HepG2 (cell line): ENCODE results near the gene NFS1. TPM values are rescaled to one million over a fixed set of nuclear protein-coding genes. Genes with fewer than 3 reads are reported as not detected.
A peak's percentile ranks its signal among the peaks of the same experiment; 100 is the strongest.
"Not testable (repeated sequence)": the region's sequence is repeated elsewhere in the genome, so short reads cannot be mapped to it uniquely, and the experiment has no call there.

ENCODE experiments used
- ATAC-seq: fragments of 200-7000 bp; cut with Tn5 transposase; 3 replicates; pipeline ENCODE4 v1.9.1; 2020; ENCODE audit warnings: mild to moderate bottlenecking, moderate library complexity
- BruUV-seq: library from RNA; stranded (reverse); fragments of 400-500 nt; replicated peaks from 2 replicates; lab custom pipeline; 2021; lab: Mats Ljungman, UMichigan
- CTCF ChIA-PET: fragments of 300-600 bp; formaldehyde crosslinking; extraction: SDS; loops from one replicate; lab custom pipeline; 2021; ENCODE audit warnings: low total read pairs, inconsistent platforms, low intra/inter-chr PET ratio; lab: Yijun Ruan, JAX
- POLR2A ChIA-PET: fragments of 350-600 bp; sonication (Branson Sonifier 250); formaldehyde crosslinking; loops from one replicate; lab custom pipeline; 2020; ENCODE audit warnings: antibody characterized with exemption, inconsistent platforms; lab: Yijun Ruan, JAX
- DNase-seq: peaks from one replicate; pipeline ENCODE4 v3.0.0-alpha.2; 2015; ENCODE audit warnings: low spot score
- FAIRE-seq: peaks from 3 replicates; lab custom pipeline; 2011; peaks lifted over from hg19 to GRCh38; lab: Jason Lieb, UNC
- H2AFZ ChIP-seq: one replicate; pipeline ENCODE4 v1.6.1; 2011; ENCODE audit warnings: low read length, inconsistent platforms
- H3K27ac ChIP-seq: fragments of 300-600 bp; 3 replicates; pipeline ENCODE4 v1.8.0; 2011; ENCODE audit warnings: mixed run types, mild to moderate bottlenecking, mixed read lengths, low read length, inconsistent platforms; ENCODE audit not compliant: insufficient read depth; ENCODE audit errors: extremely low read length
- H3K27me3 ChIP-seq, 2 experiments: fragments of 200-600 bp in 1 of 2; 2 replicates in 1 of 2; 3 replicates in 1 of 2; pipeline versions ENCODE4 v1.6.0 to v1.8.0; 2011; ENCODE audit warnings: low read length in 2 of 2, mild to moderate bottlenecking in 2 of 2, moderate library complexity in 2 of 2, inconsistent platforms in 1 of 2; ENCODE audit not compliant: insufficient read depth in 2 of 2, control insufficient read depth in 1 of 2
- H3K36me3 ChIP-seq, 2 experiments: fragments of 200-600 bp in 1 of 2; replicated peaks in 1 of 2; 2 replicates in 1 of 2; 3 replicates in 1 of 2; pipeline versions ENCODE4 v1.5.1 to v1.8.0; 2011; ENCODE audit warnings: low read length in 2 of 2, inconsistent platforms in 1 of 2; ENCODE audit not compliant: insufficient read depth in 2 of 2, control insufficient read depth in 1 of 2
- H3K4me1 ChIP-seq: 2 replicates; pipeline ENCODE4 v1.5.1; 2012; ENCODE audit warnings: low read length, inconsistent platforms; ENCODE audit not compliant: insufficient read depth
- H3K4me2 ChIP-seq: 2 replicates; pipeline ENCODE4 v1.6.0; 2011; ENCODE audit warnings: low read depth, low read length, inconsistent platforms
- H3K4me3 ChIP-seq, 3 experiments: fragments of 200-600 bp in 1 of 3; sonication (generic), shearing (Covaris generic) in 1 of 3; replicated peaks in 1 of 3; 2 replicates each; pipeline ENCODE4 v1.5.1; 2011 to 2016; ENCODE audit warnings: low read length in 3 of 3, inconsistent platforms in 2 of 3, low read depth in 2 of 3, mild to moderate bottlenecking in 2 of 3, control low read depth in 1 of 3, mixed read lengths in 1 of 3; ENCODE audit not compliant: insufficient read depth in 1 of 3
- H3K79me2 ChIP-seq: one replicate; pipeline ENCODE4 v1.6.1; 2011; ENCODE audit warnings: low read length, inconsistent platforms; ENCODE audit not compliant: insufficient read depth
- H3K9ac ChIP-seq: 2 replicates; pipeline ENCODE4 v1.6.0; 2011; ENCODE audit warnings: mild to moderate bottlenecking, low read depth, low read length, inconsistent platforms; ENCODE audit not compliant: insufficient read depth
- H3K9me3 ChIP-seq: 2 replicates; pipeline ENCODE4 v1.5.1; 2012; ENCODE audit warnings: mild to moderate bottlenecking, low read length
- H4K20me1 ChIP-seq: 2 replicates; pipeline ENCODE4 v1.6.0; 2011; ENCODE audit warnings: inconsistent platforms, mild to moderate bottlenecking, low read length, moderate library complexity; ENCODE audit not compliant: insufficient read depth
- AGO2 ChIP-seq: fragments of 200-400 bp; formaldehyde crosslinking; optimal IDR thresholded peaks from 2 replicates; pipeline ENCODE3; 2017; ENCODE audit warnings: mild to moderate bottlenecking, low read depth, low read length, moderate library complexity
- ATF7-NPFF ChIP-seq: sonication (generic); formaldehyde crosslinking; IDR thresholded peaks from 2 replicates; pipeline ENCODE4 v1.8.1; 2023; ENCODE audit warnings: mild to moderate bottlenecking, low read depth, missing genetic modification reagents, moderate library complexity
- CC2D1A ChIP-seq: sonication (generic); formaldehyde crosslinking; IDR thresholded peaks from 2 replicates; pipeline ENCODE4 v1.8.1; 2023; ENCODE audit warnings: mild to moderate bottlenecking, missing genetic modification reagents
- HNF4G ChIP-seq, 2 experiments: sonication (generic) in 1 of 2; formaldehyde crosslinking in 1 of 2; IDR thresholded peaks; 2 replicates each; pipeline versions ENCODE4 v1.4.0 to v1.6.1; 2011 to 2020; ENCODE audit warnings: borderline replicate concordance in 2 of 2, low read depth in 2 of 2, mild to moderate bottlenecking in 2 of 2, low read length in 1 of 2, missing genetic modification reagents in 1 of 2, moderate library complexity in 1 of 2
- PAF1 ChIP-seq: IDR thresholded peaks from 2 replicates; pipeline ENCODE4 v1.6.1; 2016; ENCODE audit warnings: missing genetic modification reagents, missing compliant biosample characterization
- POLR2AphosphoS2 ChIP-seq: IDR thresholded peaks from 2 replicates; pipeline ENCODE4 v1.6.1; 2011; ENCODE audit warnings: low read depth, low read length, improper control_type of control experiment
- POLR2G ChIP-seq: fragments of 200-400 bp; formaldehyde crosslinking; IDR thresholded peaks from 2 replicates; pipeline ENCODE4 v1.6.1; 2018; ENCODE audit warnings: mild to moderate bottlenecking, low read depth, low read length, moderate library complexity
- RBFOX2 ChIP-seq: fragments of 200-400 bp; formaldehyde crosslinking; IDR thresholded peaks from 2 replicates; pipeline ENCODE4 v1.6.1; 2017; ENCODE audit warnings: low read depth, mild to moderate bottlenecking, low read length
- RBM22 ChIP-seq: fragments of 200-400 bp; formaldehyde crosslinking; optimal IDR thresholded peaks from 2 replicates; pipeline ENCODE3; 2017; ENCODE audit warnings: mild to moderate bottlenecking, low read length, moderate library complexity
- SP5 ChIP-seq: IDR thresholded peaks from 2 replicates; pipeline ENCODE4 v1.6.1; 2016; ENCODE audit warnings: low read depth, borderline replicate concordance
- whole genome bisulfite sequencing: methylation state at CpG from one replicate; pipeline ENCODE4 v1.1.6; 2017; ENCODE audit warnings: low lambda C conversion rate; 5-methylcytosine and 5-hydroxymethylcytosine counted together
- in situ Hi-C: cut with HindIII; loops from 2 replicates; pipeline ENCODE4 v1.10.0; 2017; ENCODE audit warnings: low pct_unique_long_range_greater_than_20kb; ENCODE audit not compliant: extremely low pct_ligation_motif_present
- intact Hi-C: fragments of 100-400 bp; cut with micrococcal nuclease; formaldehyde crosslinking; loops from one replicate; pipeline ENCODE4 v1.10.0; 2022; ENCODE audit not compliant: unreplicated experiment
- polyA plus RNA-seq, 8 experiments: library from polyadenylated mRNA; depleted of rRNA in 3 of 8; stranded (reverse) in 7 of 8; unstranded in 1 of 8; fragments of >200 nt; fragmentation: Illumina TruSeq in 4 of 8; extraction: Trizol in 4 of 8; gene quantifications; 2 replicates each; pipeline versions ENCODE4 v1.2.1 to v1.2.3, GENCODE V29; 2011 to 2016; ENCODE audit warnings: low read depth in 4 of 8, missing spikeins in 1 of 8, mixed read lengths in 1 of 8; ENCODE audit not compliant: insufficient read depth in 1 of 8
- total RNA-seq, 5 experiments: library from RNA; depleted of rRNA; stranded (reverse); fragments of >200 nt; fragmentation: Illumina TruSeq; extraction: Trizol; gene quantifications; 2 replicates each; pipeline ENCODE4 v1.2.3, GENCODE V29; 2016; ENCODE audit warnings: low read depth in 1 of 5
- TF ChIP-seq, protein P1 (sequence below): sonication (generic); formaldehyde crosslinking; IDR thresholded peaks from 2 replicates; pipeline ENCODE4 v1.5.1; 2020; ENCODE audit warnings: missing genetic modification reagents, mild to moderate bottlenecking, borderline replicate concordance

The NFS1 gene
- total and polyA plus RNA-seq, 2 of the 13 experiments (the other 11 are each of a cell fraction or from before 2014, with no cell fraction given), result 65.9 to 88.1 TPM

DNA sequence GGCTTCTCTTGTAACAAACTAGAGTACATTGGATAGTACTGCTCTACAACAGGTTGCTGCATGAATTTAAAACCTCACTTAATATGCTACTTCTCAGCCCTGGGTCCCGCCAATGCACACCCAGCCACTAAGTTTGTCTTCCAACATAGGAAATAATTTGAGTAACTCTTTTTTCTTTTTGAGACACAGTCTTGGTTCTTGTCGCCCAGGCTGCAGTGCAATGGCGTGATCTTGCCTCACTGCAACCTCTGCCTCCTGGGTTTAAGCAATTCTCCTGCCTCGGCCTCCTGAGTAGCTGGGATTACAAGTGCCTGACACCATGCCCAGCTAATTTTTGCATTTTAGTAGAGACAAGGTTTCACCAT is 24.1 kb upstream of the NFS1 start:
- H2AFZ ChIP-seq; H3K4me3 ChIP-seq; BruUV-seq; H3K27me3 ChIP-seq; CTCF ChIA-PET; in situ Hi-C loops; H3K4me1 ChIP-seq; H3K9me3 ChIP-seq; H3K4me2 ChIP-seq; H3K9ac ChIP-seq; H3K27ac ChIP-seq; intact Hi-C loops; FAIRE-seq; DNase-seq; TF ChIP-seq HNF4G (IDR thresholded peaks at IDR 0.05; ENCODE audit: borderline replicate concordance, low read depth, low read length): not testable (repeated sequence)
- POLR2A ChIA-PET, result interaction anchor here (0.9 to 16.7 kb wide), 4 partner anchors 10 to 15 kb away, joined by 3 to 319 read pairs (median 5); partner anchors contain the start of genes NFS1 and ROMO1
- Histone ChIP-seq H3K36me3 (peaks cover 71 to 95% of the 10 kb centered on the region in 2 experiments), H3K79me2 (peaks cover 87% of the 10 kb centered on the region), H4K20me1 (peaks cover 97% of the 10 kb centered on the region)
- peak; percentile 57; the same call in 1 of the 2 replicates for TF ChIP-seq POLR2G
- peak; percentile 77 for TF ChIP-seq RBM22
- 0 out of 2 replicates have a peak, but pooled peaks have one; percentile 33 for TF ChIP-seq HNF4G (CRISPR knock-in tag; IDR thresholded peaks at IDR 0.05; ENCODE audit: borderline replicate concordance, low read depth)
- 0 out of 2 replicates have a peak, but pooled peaks have one; percentile 19 for TF ChIP-seq CC2D1A
- TF ChIP-seq, protein P1, sequence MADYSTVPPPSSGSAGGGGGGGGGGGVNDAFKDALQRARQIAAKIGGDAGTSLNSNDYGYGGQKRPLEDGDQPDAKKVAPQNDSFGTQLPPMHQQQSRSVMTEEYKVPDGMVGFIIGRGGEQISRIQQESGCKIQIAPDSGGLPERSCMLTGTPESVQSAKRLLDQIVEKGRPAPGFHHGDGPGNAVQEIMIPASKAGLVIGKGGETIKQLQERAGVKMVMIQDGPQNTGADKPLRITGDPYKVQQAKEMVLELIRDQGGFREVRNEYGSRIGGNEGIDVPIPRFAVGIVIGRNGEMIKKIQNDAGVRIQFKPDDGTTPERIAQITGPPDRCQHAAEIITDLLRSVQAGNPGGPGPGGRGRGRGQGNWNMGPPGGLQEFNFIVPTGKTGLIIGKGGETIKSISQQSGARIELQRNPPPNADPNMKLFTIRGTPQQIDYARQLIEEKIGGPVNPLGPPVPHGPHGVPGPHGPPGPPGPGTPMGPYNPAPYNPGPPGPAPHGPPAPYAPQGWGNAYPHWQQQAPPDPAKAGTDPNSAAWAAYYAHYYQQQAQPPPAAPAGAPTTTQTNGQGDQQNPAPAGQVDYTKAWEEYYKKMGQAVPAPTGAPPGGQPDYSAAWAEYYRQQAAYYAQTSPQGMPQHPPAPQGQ (CRISPR knock-in tag), result peak; percentile 8; the same call in 1 of the 2 replicates
- TF ChIP-seq AGO2, result peak; percentile 79
- TF ChIP-seq POLR2AphosphoS2, result 0 out of 2 replicates have a peak, but pooled peaks have one; percentile 91
- peak; percentile 53; the same call in 1 of the 2 replicates for TF ChIP-seq RBFOX2
- 0 out of 2 replicates have a peak, but pooled peaks have one; percentile 47 for TF ChIP-seq ATF7-NPFF (CRISPR knock-in tag)
- TF ChIP-seq SP5 (CRISPR knock-in tag), result peak; percentile 4; the same call in 1 of the 2 replicates
- 0 out of 2 replicates have a peak, but pooled peaks have one; percentile 10 for TF ChIP-seq PAF1 (CRISPR knock-in tag)
- over 99% methylated on average over 4 of the region's 4 CpGs for WGBS
- ATAC-seq, result peak; percentile 7
